GM12878 (cell line): ENCODE measurements around the gene LASP1NB. TPM values are rescaled to one million over a fixed set of nuclear protein-coding genes. Genes with fewer than 3 reads are reported as not detected.

Source experiments
- microRNA-seq: library from miRNA; unstranded; fragments of <30 nt; microRNA quantifications from one replicate; pipeline ENCODE4, GENCODE V29; 2018
- polyA plus RNA-seq, 11 experiments: library from polyadenylated mRNA; depleted of rRNA in 4 of 11; unstranded in 6 of 11; stranded (reverse) in 5 of 11; fragments of >200 nt; fragmentation: Nextera tagmentation in 4 of 11; fragmentation: Illumina TruSeq in 1 of 11; extraction: Ambion mirVana in 4 of 11; extraction: Trizol in 1 of 11; gene quantifications; 1 replicate in 1 of 11; 2 replicates in 10 of 11; pipeline versions ENCODE4 v1.2.1 to v1.2.3, GENCODE V29; 2011 to 2016; ENCODE audit warnings: inconsistent platforms in 2 of 11, missing spikeins in 2 of 11, low read depth in 1 of 11
- small RNA-seq: library from RNA; depleted of rRNA; stranded (forward); fragments of <200 nt; gene quantifications from one replicate; pipeline ENCODE3, GENCODE V24; 2014
- total RNA-seq, 4 experiments: library from RNA; depleted of rRNA in 3 of 4; stranded (reverse); fragments of >200 nt in 3 of 4; fragmentation: Illumina TruSeq in 1 of 4; extraction: Trizol in 1 of 4; gene quantifications; 2 replicates each; pipeline versions ENCODE4 v1.2.1 to v1.2.3, GENCODE V29; 2013 to 2021

LASP1NB gene

Small RNA genes lying within 50 kb of the gene (microRNA-seq; reads per million reads assigned to microRNA genes)
- 0.75 reads per million for gene MIR6779

Small RNA genes lying within 50 kb of the gene (small RNA-seq; reads per million reads assigned to genes)
- not detected for gene MIR6779

Other genes starting within 250 kb of the LASP1NB start
Only the 7 nearest of the 11 such genes appear.
- 3.7 and 4.5 TPM in 2 replicates for gene PCGF2, start 177.3 kb upstream of the LASP1NB start, total RNA-seq (2014; rRNA removed)
- gene PCGF2, start 177.3 kb upstream of the LASP1NB start, total RNA-seq (2014; rRNA removed; fragmentation: Illumina TruSeq; extraction: Trizol) = 2.7 and 3.1 TPM in 2 replicates
- gene PCGF2, start 177.3 kb upstream of the LASP1NB start, total RNA-seq (2021) = 35.6 and 40.4 TPM in 2 replicates
- 7.9 and 15.1 TPM in 2 replicates for gene PCGF2, start 177.3 kb upstream of the LASP1NB start, polyA plus RNA-seq (2011; rRNA removed)
- 6.4 and 10.1 TPM in 2 replicates for gene PCGF2, start 177.3 kb upstream of the LASP1NB start, polyA plus RNA-seq (2014; fragmentation: Illumina TruSeq; extraction: Trizol)
- gene PCGF2, start 177.3 kb upstream of the LASP1NB start, polyA plus RNA-seq (2014; fragmentation: Nextera tagmentation; extraction: Ambion mirVana) = 1 to 10 TPM; 3.1 to 9.8 TPM
- gene PCGF2, start 177.3 kb upstream of the LASP1NB start, polyA plus RNA-seq (2014; rRNA removed) = 14.2 and 15.5 TPM in 2 replicates
- gene PCGF2, start 177.3 kb upstream of the LASP1NB start, polyA plus RNA-seq (2016; fragmentation: Nextera tagmentation; extraction: Ambion mirVana) = 1 to 10 TPM; 3.0 to 4.1 TPM
- gene PSMB3, start 172.9 kb upstream of the LASP1NB start, total RNA-seq (2014; rRNA removed) = 420 and 425 TPM in 2 replicates
- 331 and 348 TPM in 2 replicates for gene PSMB3, start 172.9 kb upstream of the LASP1NB start, total RNA-seq (2014; rRNA removed; fragmentation: Illumina TruSeq; extraction: Trizol)
- gene PSMB3, start 172.9 kb upstream of the LASP1NB start, total RNA-seq (2021) = 298 and 300 TPM in 2 replicates
- gene PSMB3, start 172.9 kb upstream of the LASP1NB start, polyA plus RNA-seq (2011; rRNA removed) = 295 and 448 TPM in 2 replicates
- 277 and 353 TPM in 2 replicates for gene PSMB3, start 172.9 kb upstream of the LASP1NB start, polyA plus RNA-seq (2014; fragmentation: Illumina TruSeq; extraction: Trizol)
- gene PSMB3, start 172.9 kb upstream of the LASP1NB start, polyA plus RNA-seq (2014; fragmentation: Nextera tagmentation; extraction: Ambion mirVana) = 1,000 to 10,000 TPM; 1,622 to 2,130 TPM
- 499 and 533 TPM in 2 replicates for gene PSMB3, start 172.9 kb upstream of the LASP1NB start, polyA plus RNA-seq (2014; rRNA removed)
- gene PSMB3, start 172.9 kb upstream of the LASP1NB start, polyA plus RNA-seq (2016; fragmentation: Nextera tagmentation; extraction: Ambion mirVana) = 100 to 1,000 TPM; 612 to 643 TPM
- gene PIP4K2B, start 126.1 kb upstream of the LASP1NB start, total RNA-seq (2014; rRNA removed) = 15.3 and 15.8 TPM in 2 replicates
- 18.1 and 22.0 TPM in 2 replicates for gene PIP4K2B, start 126.1 kb upstream of the LASP1NB start, total RNA-seq (2014; rRNA removed; fragmentation: Illumina TruSeq; extraction: Trizol)
- 30.2 and 30.3 TPM in 2 replicates for gene PIP4K2B, start 126.1 kb upstream of the LASP1NB start, total RNA-seq (2021)
- gene PIP4K2B, start 126.1 kb upstream of the LASP1NB start, polyA plus RNA-seq (2011; rRNA removed) = 16.7 and 22.4 TPM in 2 replicates
- gene PIP4K2B, start 126.1 kb upstream of the LASP1NB start, polyA plus RNA-seq (2014; fragmentation: Illumina TruSeq; extraction: Trizol) = 24.8 and 26.6 TPM in 2 replicates
- 1 to 10 TPM; 3.8 to 4.0 TPM for gene PIP4K2B, start 126.1 kb upstream of the LASP1NB start, polyA plus RNA-seq (2014; fragmentation: Nextera tagmentation; extraction: Ambion mirVana)
- 21.1 and 24.5 TPM in 2 replicates for gene PIP4K2B, start 126.1 kb upstream of the LASP1NB start, polyA plus RNA-seq (2014; rRNA removed)
- 1 to 10 TPM; 8.2 to 8.5 TPM for gene PIP4K2B, start 126.1 kb upstream of the LASP1NB start, polyA plus RNA-seq (2016; fragmentation: Nextera tagmentation; extraction: Ambion mirVana)
- gene CWC25, start 100.3 kb upstream of the LASP1NB start, total RNA-seq (2014; rRNA removed) = 14.7 and 17.5 TPM in 2 replicates
- 18.5 and 19.9 TPM in 2 replicates for gene CWC25, start 100.3 kb upstream of the LASP1NB start, total RNA-seq (2014; rRNA removed; fragmentation: Illumina TruSeq; extraction: Trizol)
- 15.9 and 17.1 TPM in 2 replicates for gene CWC25, start 100.3 kb upstream of the LASP1NB start, total RNA-seq (2021)
- 29.6 and 30.7 TPM in 2 replicates for gene CWC25, start 100.3 kb upstream of the LASP1NB start, polyA plus RNA-seq (2011; rRNA removed)
- gene CWC25, start 100.3 kb upstream of the LASP1NB start, polyA plus RNA-seq (2014; fragmentation: Illumina TruSeq; extraction: Trizol) = 29.7 and 29.9 TPM in 2 replicates
- 10 to 100 TPM; 25.0 to 29.7 TPM for gene CWC25, start 100.3 kb upstream of the LASP1NB start, polyA plus RNA-seq (2014; fragmentation: Nextera tagmentation; extraction: Ambion mirVana)
- gene CWC25, start 100.3 kb upstream of the LASP1NB start, polyA plus RNA-seq (2014; rRNA removed) = 19.9 and 28.1 TPM in 2 replicates
- 10 to 100 TPM; 15.4 to 20.9 TPM for gene CWC25, start 100.3 kb upstream of the LASP1NB start, polyA plus RNA-seq (2016; fragmentation: Nextera tagmentation; extraction: Ambion mirVana)
- 2,317 and 2,414 TPM in 2 replicates for gene RPL23, start 71.9 kb upstream of the LASP1NB start, total RNA-seq (2014; rRNA removed)
- gene RPL23, start 71.9 kb upstream of the LASP1NB start, total RNA-seq (2014; rRNA removed; fragmentation: Illumina TruSeq; extraction: Trizol) = 3,231 and 3,325 TPM in 2 replicates
- gene RPL23, start 71.9 kb upstream of the LASP1NB start, total RNA-seq (2021) = 2,200 and 2,256 TPM in 2 replicates
- gene RPL23, start 71.9 kb upstream of the LASP1NB start, polyA plus RNA-seq (2011; rRNA removed) = 2,867 and 3,528 TPM in 2 replicates
- gene RPL23, start 71.9 kb upstream of the LASP1NB start, polyA plus RNA-seq (2014; fragmentation: Illumina TruSeq; extraction: Trizol) = 4,821 and 5,052 TPM in 2 replicates
- gene RPL23, start 71.9 kb upstream of the LASP1NB start, polyA plus RNA-seq (2014; fragmentation: Nextera tagmentation; extraction: Ambion mirVana) = 1,000 to 10,000 TPM; 3,319 to 3,754 TPM
- gene RPL23, start 71.9 kb upstream of the LASP1NB start, polyA plus RNA-seq (2014; rRNA removed) = 3,219 and 3,296 TPM in 2 replicates
- 1,000 to 10,000 TPM; 2,341 to 2,536 TPM for gene RPL23, start 71.9 kb upstream of the LASP1NB start, polyA plus RNA-seq (2016; fragmentation: Nextera tagmentation; extraction: Ambion mirVana)
- 40.9 and 42.3 TPM in 2 replicates for gene LASP1, start 55.6 kb upstream of the LASP1NB start, total RNA-seq (2014; rRNA removed)
- gene LASP1, start 55.6 kb upstream of the LASP1NB start, total RNA-seq (2014; rRNA removed; fragmentation: Illumina TruSeq; extraction: Trizol) = 33.8 and 37.6 TPM in 2 replicates
- 105 and 114 TPM in 2 replicates for gene LASP1, start 55.6 kb upstream of the LASP1NB start, total RNA-seq (2021)
- 39.4 and 47.7 TPM in 2 replicates for gene LASP1, start 55.6 kb upstream of the LASP1NB start, polyA plus RNA-seq (2011; rRNA removed)
- 69.5 and 81.8 TPM in 2 replicates for gene LASP1, start 55.6 kb upstream of the LASP1NB start, polyA plus RNA-seq (2014; fragmentation: Illumina TruSeq; extraction: Trizol)
- 10 to 100 TPM; 21.0 to 27.0 TPM for gene LASP1, start 55.6 kb upstream of the LASP1NB start, polyA plus RNA-seq (2014; fragmentation: Nextera tagmentation; extraction: Ambion mirVana)
- 78.9 and 85.4 TPM in 2 replicates for gene LASP1, start 55.6 kb upstream of the LASP1NB start, polyA plus RNA-seq (2014; rRNA removed)
- gene LASP1, start 55.6 kb upstream of the LASP1NB start, polyA plus RNA-seq (2016; fragmentation: Nextera tagmentation; extraction: Ambion mirVana) = 10 to 100 TPM; 70.8 to 74.5 TPM
- gene FBXO47, start 41.8 kb downstream of the LASP1NB start, total RNA-seq (2014; rRNA removed) = not detected in 2 replicates
- gene FBXO47, start 41.8 kb downstream of the LASP1NB start, total RNA-seq (2014; rRNA removed; fragmentation: Illumina TruSeq; extraction: Trizol) = not detected in 2 replicates
- gene FBXO47, start 41.8 kb downstream of the LASP1NB start, total RNA-seq (2021) = not detected in 2 replicates
- not detected in 2 replicates for gene FBXO47, start 41.8 kb downstream of the LASP1NB start, polyA plus RNA-seq (2011; rRNA removed)
- not detected in 2 replicates for gene FBXO47, start 41.8 kb downstream of the LASP1NB start, polyA plus RNA-seq (2014; fragmentation: Illumina TruSeq; extraction: Trizol)
- under 1 TPM; 0.04 to 0.06 TPM for gene FBXO47, start 41.8 kb downstream of the LASP1NB start, polyA plus RNA-seq (2014; fragmentation: Nextera tagmentation; extraction: Ambion mirVana)
- gene FBXO47, start 41.8 kb downstream of the LASP1NB start, polyA plus RNA-seq (2014; rRNA removed) = 0.06 TPM in 1 of 2 replicates, not detected in the other
- gene FBXO47, start 41.8 kb downstream of the LASP1NB start, polyA plus RNA-seq (2016; fragmentation: Nextera tagmentation; extraction: Ambion mirVana) = not detected